ENCODE data around the gene ZSCAN16.

GRCh38 chr6:28161410-28162079 lies 37.1 kb downstream of the ZSCAN16 start:
- TF ChIP-seq EZH2 (IDR thresholded peaks at IDR 0.05; ENCODE audit: insufficient read depth, poor library complexity, severe bottlenecking) (no peak), EZH2phosphoT487 (IDR thresholded peaks at IDR 0.05; ENCODE audit: insufficient read depth, low read depth) (no peak)

Data from GM23248 (cell line).